NCI-H446 treated with DMSO at 0.1 percent for 48 hours (cell line): ENCODE measurements around the gene XBP1.
A peak's percentile ranks its signal among the peaks of the same experiment; 100 is the strongest.
"Not testable (repeated sequence)": the region's sequence is repeated elsewhere in the genome, so short reads cannot be mapped to it uniquely, and the experiment has no call there.

Experiments
- DNase-seq: peaks from one replicate; lab custom pipeline; 2025; lab: John Stamatoyannopoulos, UW

Gene XBP1

DNA sequence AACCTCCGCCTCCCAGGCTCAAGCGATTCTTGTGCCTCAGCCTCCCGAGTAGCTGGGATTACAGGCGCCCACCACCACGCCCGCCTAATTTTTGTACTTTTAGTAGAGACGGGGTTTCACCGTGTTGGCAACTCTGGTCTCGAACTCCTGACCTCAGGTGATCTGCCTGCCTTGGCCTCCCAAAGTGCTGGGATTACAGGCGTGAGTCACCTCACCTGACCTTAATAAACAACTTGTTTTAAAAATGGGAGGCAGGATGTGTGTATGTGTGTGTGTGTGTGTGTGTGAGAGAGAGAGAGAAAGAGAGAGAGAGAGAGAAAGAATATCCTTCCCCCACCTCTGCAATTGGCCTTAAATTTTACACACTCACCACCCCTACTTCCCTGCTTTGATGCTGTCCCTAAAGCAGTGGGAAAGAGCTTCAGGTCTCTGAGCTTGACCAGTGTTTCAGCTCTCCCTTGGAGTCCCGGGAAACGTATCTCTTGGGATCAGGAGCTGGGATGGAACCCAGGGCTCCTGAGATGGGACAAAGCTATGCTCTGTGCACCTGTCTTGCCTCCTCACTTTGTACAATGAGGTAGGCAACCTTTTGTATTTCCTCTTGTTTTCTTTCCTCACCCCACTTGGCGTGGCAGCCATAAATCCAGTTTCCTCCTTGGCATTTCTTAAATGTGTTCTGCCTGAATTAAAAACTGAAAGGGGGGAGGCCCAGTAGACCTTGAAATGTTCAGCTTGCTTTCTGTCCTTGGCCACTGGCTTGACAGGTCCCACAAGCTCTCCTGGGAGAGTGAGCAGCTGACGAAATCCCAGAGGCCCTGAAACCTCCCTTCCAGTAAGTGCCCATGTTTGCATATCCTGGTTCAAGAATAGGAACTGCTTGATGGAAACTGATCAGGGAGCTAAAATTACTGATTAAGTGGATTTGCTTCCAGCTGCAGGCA, 17.8 kb upstream of the XBP1 start:
- no peak for DNase-seq

DNA sequence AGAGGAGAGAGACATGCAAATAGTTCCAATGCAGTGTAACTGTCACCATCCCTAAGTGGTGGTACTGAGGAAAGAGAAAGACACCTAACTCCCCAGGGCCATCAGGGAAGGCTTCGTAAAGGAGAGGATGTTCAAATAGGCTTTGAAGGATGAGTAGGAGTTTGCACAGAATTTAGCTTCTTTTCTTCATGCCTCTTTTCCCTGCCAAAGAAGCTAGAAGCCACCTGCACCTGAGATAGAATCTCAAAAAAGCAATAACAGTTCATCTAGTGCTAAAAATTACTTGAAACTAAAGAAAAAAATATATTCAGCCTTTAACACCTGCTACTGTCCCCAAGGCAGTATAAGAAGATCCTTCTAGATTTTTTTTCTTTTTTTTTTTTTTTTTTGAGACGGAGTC, 16.7 kb upstream of the XBP1 start:
- DNase-seq: no peak

DNA sequence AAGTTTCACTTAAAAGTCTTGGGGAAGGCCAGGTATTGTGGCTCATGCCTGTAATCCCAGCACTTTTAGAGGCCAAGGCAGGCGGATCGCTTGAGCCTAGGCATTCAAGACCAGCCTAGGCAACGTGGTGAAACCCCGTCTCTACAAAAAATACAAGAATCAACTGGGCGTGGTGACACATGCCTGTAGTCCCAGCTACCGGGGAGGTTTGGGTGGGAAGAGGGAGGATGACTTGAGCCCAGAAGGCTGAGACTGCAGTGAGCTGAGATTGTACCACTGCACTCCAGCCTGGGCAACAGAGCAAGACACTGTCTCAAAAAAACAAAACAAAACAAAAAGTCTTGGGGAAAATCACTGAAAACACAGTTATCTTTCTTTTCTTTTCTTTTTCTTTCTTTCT, 15.4 kb upstream of the XBP1 start:
- DNase-seq: no peak

DNA sequence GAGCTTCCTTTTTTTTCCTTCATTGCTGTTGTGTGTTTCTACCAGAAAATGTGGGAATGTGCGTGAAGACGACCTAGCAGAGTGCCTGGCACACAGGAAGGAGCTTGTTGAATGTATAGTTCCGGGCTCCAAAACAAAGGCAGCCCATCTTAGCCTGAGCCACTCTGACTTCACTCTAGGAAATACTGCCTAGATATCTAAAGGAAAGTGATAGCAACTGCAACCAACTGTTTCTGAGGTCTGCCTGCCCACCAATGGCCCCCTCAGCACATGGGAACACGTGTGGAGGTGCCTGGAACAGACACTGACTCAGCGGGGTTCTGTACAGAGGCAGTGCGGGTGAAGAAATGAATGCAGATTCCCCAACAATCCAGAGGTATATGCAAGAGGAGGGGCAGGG, 14.7 kb upstream of the XBP1 start:
- DNase-seq: no peak

DNA sequence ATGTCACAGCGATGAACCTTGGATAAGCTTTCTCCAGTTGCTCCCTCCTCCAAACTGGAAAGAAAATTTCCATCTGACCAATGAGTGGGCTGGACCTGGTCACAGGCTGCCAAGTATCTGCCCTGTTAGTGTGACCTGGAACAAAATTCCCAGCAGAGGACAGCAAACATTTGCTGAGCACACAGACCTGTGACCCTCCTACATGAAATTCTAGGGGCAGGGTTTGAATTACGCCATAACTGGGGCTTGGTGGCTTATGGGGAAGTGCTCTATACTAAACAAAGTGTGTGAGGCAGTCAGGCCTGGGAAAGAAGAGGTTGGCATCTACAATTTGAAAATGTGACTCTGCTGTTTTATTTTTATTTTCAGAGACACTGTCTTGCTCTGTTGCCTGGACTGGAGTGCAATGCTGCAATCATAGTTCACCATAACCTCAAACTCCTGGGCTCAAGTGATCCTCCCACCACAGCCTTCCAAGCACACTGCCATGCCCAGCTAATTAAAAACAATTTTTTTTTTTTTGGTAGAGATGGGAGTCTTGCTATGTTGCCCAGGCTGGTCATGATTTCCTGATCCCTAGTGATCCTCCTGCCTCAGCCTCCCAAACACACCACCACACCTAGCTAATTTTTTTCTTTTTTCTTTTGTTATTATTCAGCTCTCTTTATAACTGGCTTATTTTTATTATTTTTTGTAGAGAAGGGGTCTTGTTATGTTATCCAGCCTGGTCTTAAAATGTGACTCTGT, 13.6 kb upstream of the XBP1 start:
- no peak for DNase-seq

DNA sequence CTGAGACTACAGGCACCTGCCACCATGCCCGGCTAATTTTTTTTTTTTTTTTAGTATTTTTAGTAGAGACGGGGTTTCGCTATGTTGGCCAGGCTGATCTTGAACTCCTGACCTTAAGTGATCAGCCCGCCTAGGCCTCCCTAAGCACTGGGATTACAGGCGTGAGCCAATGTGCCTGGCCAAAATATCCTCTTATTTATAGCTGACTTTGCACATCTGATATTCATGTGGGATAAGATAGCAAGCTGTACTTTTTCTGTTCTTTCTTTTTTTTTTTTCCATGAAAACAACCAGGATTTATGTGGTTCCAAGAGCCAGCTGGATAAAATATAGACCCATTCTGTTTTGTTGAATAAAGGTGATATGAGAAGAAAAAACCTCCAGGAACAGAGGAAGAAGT, 12.1 kb upstream of the XBP1 start:
- DNase-seq: no peak

DNA sequence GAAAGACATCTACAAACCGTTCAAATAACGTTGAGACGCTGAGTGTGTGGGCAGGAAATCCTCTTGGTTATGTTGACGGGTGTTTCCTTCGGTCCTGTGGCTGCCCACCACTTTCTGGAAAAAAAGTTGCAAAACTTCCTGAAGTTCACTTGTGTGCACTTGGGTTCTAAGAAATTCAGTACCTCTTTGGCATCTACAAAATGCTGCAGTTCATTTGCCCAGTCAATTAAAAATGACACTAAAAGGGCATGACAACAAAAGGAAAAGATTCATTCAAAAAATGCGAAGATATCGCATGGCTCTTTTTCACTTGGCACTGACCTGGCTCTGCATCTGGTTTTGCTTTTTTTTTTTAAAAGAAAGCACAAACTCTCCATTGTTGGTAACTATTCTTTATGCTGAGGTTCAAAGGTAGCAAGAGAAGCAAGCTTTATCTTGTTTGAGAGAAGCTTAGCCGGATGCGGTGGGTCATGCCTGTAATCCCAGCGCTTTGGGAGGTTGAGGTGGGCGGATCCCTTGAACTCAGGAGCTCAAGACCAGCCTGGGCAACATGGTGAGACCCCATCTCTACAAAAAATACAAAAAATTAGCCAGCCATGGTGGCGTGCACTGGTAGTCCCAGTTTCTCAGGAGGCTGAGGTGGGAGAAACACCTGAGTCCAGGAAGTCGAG, 10.6 kb upstream of the XBP1 start:
- DNase-seq: no peak

DNA sequence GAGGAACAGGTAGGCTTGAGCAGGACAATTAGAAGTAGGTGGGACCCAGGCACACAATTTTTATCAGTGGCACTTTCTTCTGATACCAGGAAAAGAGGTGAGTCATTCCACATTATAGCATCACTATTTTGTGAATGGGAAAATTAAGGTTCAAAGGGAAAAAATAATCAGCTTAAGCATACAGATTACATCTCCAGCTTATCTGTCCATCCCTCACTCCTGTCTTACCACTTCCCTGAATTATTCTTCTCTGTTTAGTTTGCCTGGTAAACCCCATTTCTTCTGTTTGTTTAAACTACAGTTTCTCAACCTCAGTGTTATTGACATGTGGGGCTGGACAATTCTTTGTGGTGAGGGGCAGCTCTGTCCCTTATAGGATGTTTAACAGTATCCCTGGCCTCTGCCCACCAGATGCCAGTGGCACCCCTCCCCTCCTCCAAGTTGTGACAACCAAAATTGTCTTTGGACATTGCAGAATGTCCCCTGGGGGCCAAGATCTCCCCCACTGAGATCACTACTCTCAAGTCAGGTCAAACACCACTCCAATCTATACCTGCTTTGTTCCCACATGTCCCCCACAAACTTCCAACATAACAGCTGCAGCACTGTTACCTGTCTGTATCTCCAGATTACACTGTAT, 8.5 kb upstream of the XBP1 start:
- no peak for DNase-seq

DNA sequence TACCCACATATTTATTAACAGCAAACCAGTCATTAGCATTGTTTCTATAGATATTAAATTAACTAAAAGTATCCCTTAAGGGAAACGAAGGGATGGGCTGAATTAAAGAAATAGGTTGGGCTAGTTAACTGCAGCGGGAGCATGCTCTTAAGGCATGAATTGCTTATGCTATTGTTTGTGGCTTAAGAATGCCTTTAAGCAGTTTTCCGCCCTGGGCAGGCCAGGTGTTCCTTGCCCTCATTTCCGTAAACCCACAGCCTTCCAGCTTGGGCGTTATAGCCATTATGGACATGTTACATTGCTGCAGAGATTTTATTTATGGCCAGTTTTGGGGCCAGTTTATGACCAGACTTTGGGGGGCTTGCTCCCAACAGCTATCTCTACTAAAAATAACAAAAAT, 5.1 kb upstream of the XBP1 start:
- not testable (repeated sequence) for DNase-seq

DNA sequence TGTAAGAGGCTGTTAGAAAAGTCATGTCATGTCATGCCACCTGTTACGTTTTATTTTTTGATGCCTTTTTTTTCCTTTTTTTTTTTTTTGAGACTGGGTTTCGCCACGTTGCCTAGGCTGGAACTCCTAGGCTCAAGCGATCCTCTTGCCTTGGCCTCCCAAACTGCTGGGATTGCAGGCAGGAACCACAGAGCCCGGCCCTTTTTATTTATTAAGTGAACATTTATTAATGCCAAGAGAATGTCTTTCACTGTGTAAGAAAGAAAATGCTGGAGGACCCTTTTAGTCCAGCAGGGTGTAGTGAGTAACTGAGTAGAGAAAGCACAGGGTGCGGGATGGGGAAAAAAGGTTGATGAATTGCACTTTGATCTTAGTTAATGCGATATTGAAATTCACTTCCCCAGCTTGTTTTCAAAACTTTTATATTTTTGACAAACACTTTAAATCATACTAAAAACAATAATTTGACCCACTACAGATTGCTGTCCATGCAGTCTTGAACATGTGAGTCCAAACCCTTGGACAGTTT, 2.3 kb upstream of the XBP1 start:
- DNase-seq: peak; percentile 15

DNA sequence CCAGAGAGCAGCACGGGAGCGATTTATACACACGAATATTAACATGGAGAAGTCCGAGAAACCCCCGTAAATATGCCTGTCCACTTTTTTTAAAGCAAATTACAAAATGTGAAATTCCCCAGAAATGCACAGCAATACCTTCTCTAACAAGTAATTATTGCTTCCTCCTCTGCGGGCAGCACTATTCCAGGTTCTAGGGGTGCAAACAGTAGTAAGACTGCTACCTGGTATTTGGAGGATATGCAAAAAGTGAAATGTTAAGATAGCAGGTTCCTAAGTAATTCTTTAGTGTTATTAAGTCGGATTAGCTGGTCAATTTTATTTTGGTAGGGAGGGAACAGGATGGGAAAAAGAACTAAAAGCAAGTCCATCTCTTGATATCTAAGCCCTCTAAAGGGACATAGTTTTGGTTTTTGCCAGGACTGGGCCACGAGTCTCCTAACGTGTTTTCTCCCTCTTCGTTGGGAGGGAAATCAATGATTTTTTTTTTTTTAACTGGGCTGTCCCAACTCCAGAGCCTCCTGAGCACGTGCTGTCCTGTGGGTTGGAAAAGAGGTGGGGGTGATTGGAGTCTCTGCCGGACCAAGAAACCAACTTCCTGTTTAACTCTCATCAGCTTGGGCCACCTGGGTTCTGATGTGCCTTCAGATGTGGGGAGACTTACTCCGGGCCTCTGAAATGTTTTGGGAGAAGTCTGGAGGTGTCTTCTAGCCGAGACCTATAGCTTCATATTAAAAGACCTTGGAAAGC, 1.7 kb upstream of the XBP1 start:
- DNase-seq: peak; percentile 36

DNA sequence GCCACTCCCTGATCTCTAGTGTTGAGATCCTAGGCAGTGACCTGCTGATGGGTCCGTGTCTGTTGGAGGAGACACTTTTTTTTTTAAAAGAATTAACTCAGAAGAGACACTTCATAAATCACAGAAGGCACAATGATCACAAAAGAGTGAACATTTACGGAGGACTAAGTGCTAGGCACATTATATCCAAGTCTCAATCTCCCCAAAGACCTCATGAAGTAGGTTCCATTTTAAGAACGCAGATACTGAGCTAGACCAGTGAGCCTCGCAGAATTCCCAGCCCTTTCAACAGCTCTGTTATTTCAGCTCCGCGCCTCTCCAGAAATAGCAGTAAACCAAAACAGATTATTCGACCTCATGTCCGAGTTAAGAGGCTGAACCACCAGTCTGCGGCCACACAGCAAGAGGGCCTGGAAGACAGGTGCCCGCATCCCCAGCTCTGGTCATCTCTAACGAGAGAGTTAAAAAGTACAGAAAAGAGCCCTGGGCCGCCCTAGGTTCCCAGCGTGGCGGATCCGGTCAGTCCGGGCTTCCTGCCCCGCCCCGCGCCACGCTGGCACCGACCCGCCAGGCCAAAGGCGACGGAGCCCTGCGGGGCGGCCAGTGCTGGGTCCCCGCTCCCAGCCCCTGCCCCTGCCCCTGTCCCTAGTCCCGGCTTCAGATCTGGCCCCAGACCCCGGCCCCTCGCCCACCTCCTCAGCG, 612 bp downstream of the XBP1 start:
- no peak for DNase-seq

DNA sequence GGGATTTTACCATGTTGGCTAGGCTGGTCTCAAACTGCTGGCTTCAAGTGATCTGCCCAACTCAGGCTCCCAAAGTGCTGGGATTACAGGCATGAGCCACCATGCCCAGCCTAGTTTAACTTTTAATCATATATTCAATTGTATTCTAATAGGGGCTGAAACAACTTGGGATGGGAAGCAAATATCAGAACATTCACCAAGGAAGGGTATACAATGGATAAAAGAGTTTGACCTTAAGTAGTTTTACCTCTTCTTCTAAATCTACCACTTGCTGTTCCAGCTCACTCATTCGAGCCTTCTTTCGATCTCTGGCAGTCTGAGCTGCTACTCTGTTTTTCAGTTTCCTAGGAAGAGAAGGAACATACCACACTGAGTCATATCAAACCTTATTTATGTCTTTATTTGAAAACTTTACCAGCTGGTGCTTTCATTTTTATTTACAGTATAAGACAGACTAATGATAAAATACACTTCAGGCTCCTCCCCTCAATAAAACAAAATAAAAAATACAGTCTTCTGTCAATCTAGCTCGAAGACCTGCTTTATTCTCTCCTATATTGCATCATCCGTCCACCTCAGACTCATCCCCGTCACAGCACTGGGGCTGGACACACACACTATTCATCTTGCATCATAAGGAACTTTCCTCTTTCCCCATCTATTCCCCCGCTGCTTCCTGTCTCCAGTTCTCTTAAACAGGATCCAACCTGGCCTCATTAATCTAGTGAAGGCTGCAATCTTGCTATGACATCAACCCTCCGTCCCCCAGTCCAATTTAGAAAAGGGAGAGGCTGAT, 1.4 kb downstream of the XBP1 start:
- no peak for DNase-seq

DNA sequence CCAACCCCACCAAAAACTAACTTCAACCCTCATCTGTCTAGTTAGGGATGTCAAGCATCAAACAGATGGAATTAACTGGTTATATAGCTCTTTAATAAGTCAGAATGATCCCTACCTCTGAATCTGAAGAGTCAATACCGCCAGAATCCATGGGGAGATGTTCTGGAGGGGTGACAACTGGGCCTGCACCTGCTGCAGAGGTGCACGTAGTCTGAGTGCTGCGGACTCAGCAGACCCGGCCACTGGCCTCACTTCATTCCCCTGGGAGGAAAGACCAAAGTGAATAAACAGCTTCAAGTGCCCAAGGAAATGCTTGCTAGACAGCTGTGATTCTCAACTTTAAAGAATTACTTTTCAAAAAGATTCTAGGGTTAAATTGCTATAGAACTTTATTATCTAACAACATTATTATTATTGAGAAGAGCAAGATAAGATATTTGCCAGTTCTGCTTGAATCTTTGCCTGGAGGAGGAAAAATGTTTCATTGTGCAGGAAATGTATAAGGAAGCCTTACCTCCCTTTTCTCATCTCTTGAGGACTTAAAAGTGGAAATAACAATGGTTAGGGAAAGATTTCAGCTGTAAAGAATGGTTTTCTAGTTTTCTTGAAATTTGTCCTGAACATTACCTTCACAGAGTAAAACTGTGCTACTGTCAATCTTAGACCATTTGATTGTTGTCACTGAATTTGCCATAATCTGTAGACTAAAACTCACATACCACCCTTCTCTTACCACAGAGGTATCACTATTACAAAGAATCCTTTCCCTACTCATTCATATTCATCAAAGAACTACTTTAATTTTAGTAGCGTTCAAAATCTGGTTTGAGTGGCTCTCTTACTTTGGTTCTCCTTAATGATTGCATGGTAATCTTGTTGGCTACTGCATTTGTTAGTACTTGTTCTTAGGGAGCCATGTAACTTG, 4.2 kb downstream of the XBP1 start:
- DNase-seq: no peak

DNA sequence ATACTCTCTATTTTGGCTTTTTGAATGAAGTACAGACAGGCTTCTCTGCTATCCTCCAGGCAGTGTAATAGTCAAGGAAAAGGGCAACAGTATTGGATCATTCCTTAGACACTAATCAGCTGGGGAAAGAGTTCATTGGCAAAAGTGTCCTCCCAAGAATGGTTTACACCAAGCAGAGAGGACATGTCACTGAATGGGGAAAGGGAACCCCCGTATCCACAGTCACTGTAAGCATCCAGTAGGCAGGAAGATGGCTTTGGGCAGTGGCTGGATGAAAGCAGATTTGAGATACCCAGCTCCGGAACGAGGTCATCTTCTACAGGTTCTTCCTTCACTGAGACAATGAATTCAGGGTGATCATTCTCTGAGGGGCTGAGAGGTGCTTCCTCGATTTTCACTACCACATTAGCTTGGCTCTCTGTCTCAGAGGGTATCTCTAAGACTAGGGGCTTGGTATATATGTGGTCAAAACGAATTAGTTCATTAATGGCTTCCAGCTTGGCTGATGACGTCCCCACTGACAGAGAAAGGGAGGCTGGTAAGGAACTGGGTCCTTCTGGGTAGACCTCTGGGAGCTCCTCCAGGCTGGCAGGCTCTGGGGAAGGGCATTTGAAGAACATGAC, 5.2 kb downstream of the XBP1 start:
- DNase-seq: no peak

DNA sequence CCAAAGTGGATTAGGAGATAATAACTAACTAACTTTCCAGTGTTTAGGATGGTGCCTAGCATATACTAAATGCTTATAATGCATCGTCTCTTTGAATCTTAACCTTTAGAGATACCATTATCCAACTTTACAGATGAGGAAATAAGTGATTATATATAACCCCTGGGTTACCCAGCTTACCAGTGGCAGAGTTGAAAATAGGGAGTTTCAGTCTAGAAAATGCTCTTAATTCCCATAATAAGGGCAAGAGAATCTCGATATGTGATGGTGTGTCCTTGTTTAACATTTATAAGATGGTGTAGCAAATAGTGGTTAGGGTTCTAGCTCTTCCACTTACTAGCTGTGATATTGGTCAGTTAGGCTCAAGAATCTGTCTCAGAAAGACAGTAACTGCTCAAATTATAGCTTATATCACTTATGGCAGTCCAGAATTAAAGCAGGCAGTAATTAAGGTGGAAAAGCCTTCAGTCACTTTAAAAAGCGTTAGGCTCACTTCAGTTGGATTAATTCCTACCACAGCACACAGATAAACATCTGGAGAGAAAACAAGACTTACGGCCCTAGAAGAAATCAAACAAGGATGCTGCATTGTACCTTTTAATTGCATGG, 6.3 kb downstream of the XBP1 start:
- DNase-seq: no peak

DNA sequence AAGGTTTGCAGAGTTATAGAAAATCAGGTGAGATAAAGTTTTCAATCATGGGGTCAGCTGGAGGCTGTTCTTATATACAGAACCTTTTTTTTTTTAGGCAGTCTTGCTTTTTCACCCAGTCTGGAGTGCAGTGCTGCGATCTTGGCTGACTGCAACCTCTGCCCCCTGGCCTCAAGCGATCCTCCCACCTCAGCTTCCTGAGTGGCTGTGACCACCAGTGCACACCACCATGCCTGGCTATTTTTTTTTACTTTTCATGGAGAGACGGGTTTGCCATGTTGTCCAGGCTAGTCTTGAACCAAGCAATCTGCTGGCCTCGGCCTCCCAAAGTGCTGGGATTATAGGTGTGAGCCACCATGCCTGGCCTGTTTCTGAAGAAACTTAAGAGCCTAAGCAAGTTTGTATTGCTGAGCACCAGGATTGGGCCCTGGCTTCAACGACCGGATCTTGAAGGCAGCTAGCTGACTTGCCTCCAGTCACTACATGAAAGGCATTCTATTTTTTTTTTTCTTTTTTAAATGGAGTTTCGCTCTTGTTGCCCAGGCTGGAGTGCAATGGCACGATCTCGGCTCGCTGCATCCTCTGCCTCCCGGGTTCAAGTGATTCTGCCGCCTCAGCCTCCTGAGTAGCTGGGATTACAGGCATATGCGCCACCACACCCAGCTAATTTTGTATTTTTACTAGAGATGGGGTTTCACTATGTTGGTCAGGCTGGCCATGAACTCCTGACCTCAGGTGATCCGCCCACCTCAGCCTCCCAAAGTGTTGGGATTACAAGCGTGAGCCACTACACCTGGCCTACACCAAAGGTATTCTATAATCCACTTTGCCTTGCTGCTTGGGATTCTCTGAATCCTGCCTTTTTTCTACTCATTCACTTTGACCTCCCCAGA, 7.6 kb downstream of the XBP1 start:
- no peak for DNase-seq
